ENCODE data around the gene RBM17.
A peak's percentile ranks its signal among the peaks of the same experiment; 100 is the strongest.

Gene RBM17

DNA sequence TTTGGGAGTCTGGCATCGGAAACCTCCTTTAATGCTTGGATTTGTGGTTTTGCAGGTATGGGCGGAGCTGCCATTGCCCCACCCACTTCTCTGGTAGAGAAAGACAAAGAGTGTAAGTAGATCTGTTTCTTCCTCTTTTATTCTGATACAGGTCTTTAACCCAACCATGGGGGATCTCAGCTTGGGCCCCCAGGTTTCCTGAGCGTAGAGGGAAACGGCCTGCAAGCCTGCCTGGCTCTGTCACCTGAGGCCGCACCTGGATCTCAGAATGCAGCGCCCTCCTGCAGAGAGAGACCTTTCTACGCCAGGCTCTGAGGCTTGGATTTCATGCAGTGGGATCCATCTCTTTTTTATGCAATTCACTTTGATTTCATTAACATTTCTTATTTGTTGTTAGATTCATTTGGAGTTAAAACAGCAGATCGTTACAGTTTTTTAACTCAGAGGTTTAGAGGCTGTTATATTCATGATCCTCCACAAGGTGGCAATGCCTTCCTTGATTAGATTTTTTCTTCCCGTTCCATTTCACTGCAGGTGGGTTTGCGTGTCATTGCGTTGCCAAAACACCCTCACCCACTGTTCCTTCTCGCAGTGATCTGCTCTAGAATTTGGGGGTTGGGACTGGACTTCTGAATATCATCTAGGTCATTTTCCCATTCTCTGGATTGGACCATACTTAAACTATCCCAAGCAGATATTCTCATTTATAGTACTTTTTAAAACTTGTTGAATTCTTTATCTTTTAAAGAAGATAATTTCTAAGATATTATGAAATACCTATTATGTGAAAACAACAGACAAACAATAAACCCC, 20.0 kb downstream of the RBM17 start:
- TF ChIP-seq POLR2AphosphoS5 (IDR thresholded peaks at IDR 0.05; ENCODE audit: low read depth) (no peak), SPI1 (IDR thresholded peaks at IDR 0.05; ENCODE audit: borderline replicate concordance, low read depth) (no peak), GABPA (IDR thresholded peaks at IDR 0.05; ENCODE audit: low read depth) (no peak)
- TF ChIP-seq, protein P1, sequence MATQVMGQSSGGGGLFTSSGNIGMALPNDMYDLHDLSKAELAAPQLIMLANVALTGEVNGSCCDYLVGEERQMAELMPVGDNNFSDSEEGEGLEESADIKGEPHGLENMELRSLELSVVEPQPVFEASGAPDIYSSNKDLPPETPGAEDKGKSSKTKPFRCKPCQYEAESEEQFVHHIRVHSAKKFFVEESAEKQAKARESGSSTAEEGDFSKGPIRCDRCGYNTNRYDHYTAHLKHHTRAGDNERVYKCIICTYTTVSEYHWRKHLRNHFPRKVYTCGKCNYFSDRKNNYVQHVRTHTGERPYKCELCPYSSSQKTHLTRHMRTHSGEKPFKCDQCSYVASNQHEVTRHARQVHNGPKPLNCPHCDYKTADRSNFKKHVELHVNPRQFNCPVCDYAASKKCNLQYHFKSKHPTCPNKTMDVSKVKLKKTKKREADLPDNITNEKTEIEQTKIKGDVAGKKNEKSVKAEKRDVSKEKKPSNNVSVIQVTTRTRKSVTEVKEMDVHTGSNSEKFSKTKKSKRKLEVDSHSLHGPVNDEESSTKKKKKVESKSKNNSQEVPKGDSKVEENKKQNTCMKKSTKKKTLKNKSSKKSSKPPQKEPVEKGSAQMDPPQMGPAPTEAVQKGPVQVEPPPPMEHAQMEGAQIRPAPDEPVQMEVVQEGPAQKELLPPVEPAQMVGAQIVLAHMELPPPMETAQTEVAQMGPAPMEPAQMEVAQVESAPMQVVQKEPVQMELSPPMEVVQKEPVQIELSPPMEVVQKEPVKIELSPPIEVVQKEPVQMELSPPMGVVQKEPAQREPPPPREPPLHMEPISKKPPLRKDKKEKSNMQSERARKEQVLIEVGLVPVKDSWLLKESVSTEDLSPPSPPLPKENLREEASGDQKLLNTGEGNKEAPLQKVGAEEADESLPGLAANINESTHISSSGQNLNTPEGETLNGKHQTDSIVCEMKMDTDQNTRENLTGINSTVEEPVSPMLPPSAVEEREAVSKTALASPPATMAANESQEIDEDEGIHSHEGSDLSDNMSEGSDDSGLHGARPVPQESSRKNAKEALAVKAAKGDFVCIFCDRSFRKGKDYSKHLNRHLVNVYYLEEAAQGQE (IDR thresholded peaks at IDR 0.05; ENCODE audit: insufficient replicate concordance, low read depth) = no peak
- TF ChIP-seq, protein P2, sequence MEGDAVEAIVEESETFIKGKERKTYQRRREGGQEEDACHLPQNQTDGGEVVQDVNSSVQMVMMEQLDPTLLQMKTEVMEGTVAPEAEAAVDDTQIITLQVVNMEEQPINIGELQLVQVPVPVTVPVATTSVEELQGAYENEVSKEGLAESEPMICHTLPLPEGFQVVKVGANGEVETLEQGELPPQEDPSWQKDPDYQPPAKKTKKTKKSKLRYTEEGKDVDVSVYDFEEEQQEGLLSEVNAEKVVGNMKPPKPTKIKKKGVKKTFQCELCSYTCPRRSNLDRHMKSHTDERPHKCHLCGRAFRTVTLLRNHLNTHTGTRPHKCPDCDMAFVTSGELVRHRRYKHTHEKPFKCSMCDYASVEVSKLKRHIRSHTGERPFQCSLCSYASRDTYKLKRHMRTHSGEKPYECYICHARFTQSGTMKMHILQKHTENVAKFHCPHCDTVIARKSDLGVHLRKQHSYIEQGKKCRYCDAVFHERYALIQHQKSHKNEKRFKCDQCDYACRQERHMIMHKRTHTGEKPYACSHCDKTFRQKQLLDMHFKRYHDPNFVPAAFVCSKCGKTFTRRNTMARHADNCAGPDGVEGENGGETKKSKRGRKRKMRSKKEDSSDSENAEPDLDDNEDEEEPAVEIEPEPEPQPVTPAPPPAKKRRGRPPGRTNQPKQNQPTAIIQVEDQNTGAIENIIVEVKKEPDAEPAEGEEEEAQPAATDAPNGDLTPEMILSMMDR (IDR thresholded peaks at IDR 0.05; ENCODE audit: insufficient read depth, low read length) = peak; percentile 8
- H3K4me3 ChIP-seq (replicated peaks; ENCODE audit: insufficient read depth, low read length) = no peak overlapping the region
- H3K27me3 ChIP-seq (ENCODE audit: insufficient read depth, poor library complexity, severe bottlenecking) = no peaks in the 10 kb centered on the region
- no peak overlapping the region for H3K27ac ChIP-seq (replicated peaks)
- DNase-seq (ENCODE audit: low read depth in 1 of 2, low spot score in 1 of 2) = no peak

DNA sequence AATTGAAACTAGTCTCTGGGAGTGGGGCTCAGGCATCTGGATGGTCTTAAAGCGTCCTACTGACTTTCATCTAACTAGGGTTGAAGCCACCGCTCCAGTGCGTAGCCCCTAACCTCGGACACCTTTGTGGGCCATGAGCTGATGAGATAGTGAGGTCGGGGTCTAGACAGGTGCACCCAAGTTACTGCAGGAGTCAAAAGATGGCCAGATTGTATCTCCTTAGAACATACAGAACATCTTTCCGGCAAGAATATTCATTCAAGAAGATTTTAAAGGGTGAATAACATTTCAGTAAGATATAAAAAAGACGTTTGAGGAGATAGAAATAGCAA, 20.6 kb downstream of the RBM17 start:
- no peak for DNase-seq (ENCODE audit: low read depth in 1 of 2, low spot score in 1 of 2)
- Histone ChIP-seq H3K27ac (replicated peaks) (no peak overlapping the region), H3K27me3 (ENCODE audit: insufficient read depth, poor library complexity, severe bottlenecking) (no peaks in the 10 kb centered on the region), H3K4me3 (replicated peaks; ENCODE audit: insufficient read depth, low read length) (no peak overlapping the region)
- TF ChIP-seq, protein P1 (IDR thresholded peaks at IDR 0.05; ENCODE audit: insufficient replicate concordance, low read depth) = no peak
- TF ChIP-seq SPI1 (IDR thresholded peaks at IDR 0.05; ENCODE audit: borderline replicate concordance, low read depth) = no peak
- TF ChIP-seq POLR2AphosphoS5 (IDR thresholded peaks at IDR 0.05; ENCODE audit: low read depth) = no peak
- TF ChIP-seq GABPA (IDR thresholded peaks at IDR 0.05; ENCODE audit: low read depth) = no peak
- TF ChIP-seq, protein P2 (IDR thresholded peaks at IDR 0.05; ENCODE audit: insufficient read depth, low read length) = no peak

DNA sequence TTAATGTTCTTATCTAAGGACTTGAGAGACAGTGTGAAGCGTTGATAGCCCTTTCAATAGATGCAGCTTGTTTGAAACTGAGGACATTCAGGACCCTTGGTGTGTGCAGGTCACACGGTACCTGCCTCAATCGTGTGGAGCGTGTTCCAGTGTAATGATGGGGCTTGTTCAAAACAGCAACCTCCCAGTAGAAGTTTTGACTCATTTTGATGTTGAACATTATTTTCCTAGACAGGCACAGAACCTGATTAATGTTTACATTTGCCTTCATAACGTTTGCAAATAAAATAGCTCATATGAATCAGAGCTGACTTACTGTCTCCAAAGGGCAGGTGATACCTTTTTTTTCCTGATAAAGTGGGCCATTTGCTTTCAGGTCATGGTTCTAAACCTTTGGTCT, 21.3 kb downstream of the RBM17 start:
- TF ChIP-seq SPI1 (IDR thresholded peaks at IDR 0.05; ENCODE audit: borderline replicate concordance, low read depth) = no peak
- no peak for TF ChIP-seq GABPA (IDR thresholded peaks at IDR 0.05; ENCODE audit: low read depth)
- TF ChIP-seq POLR2AphosphoS5 (IDR thresholded peaks at IDR 0.05; ENCODE audit: low read depth) = no peak
- TF ChIP-seq, protein P1 (IDR thresholded peaks at IDR 0.05; ENCODE audit: insufficient replicate concordance, low read depth) = no peak
- TF ChIP-seq, protein P2 (IDR thresholded peaks at IDR 0.05; ENCODE audit: insufficient read depth, low read length) = no peak
- no peak overlapping the region for H3K4me3 ChIP-seq (replicated peaks; ENCODE audit: insufficient read depth, low read length)
- H3K27ac ChIP-seq (replicated peaks) = no peak overlapping the region
- H3K27me3 ChIP-seq (ENCODE audit: insufficient read depth, poor library complexity, severe bottlenecking) = no peaks in the 10 kb centered on the region
- no peak for DNase-seq (ENCODE audit: low read depth in 1 of 2, low spot score in 1 of 2)

Data from HL-60 (cell line).